IPS-20b (cell line): ENCODE results near the gene SCAANT1.

ENCODE experiments used
- H3K27ac ChIP-seq: one replicate; pipeline ENCODE4 v1.5.1; 2013; ENCODE audit warnings: low read length
- H3K27me3 ChIP-seq: 2 replicates; pipeline ENCODE4 v1.6.1; 2013; ENCODE audit warnings: mild to moderate bottlenecking, low read length, inconsistent platforms; ENCODE audit not compliant: insufficient read depth
- H3K36me3 ChIP-seq: 2 replicates; pipeline ENCODE4 v1.6.1; 2013; ENCODE audit warnings: low read depth, mild to moderate bottlenecking, inconsistent platforms, low read length, moderate library complexity; ENCODE audit not compliant: insufficient read depth
- H3K4me1 ChIP-seq: 2 replicates; pipeline ENCODE4 v1.6.1; 2013; ENCODE audit warnings: mild to moderate bottlenecking, control low read depth, inconsistent platforms, low read length, moderate library complexity; ENCODE audit not compliant: insufficient read depth
- H3K4me3 ChIP-seq: 2 replicates; pipeline ENCODE4 v1.5.1; 2013; ENCODE audit warnings: mild to moderate bottlenecking, low read length, inconsistent platforms
- H3K9ac ChIP-seq: 2 replicates; pipeline ENCODE4 v1.6.1; 2013; ENCODE audit warnings: low read depth, mild to moderate bottlenecking, inconsistent platforms, low read length, moderate library complexity
- H3K9me3 ChIP-seq: 2 replicates; pipeline ENCODE4 v1.6.1; 2013; ENCODE audit warnings: mild to moderate bottlenecking, low read depth, low read length, inconsistent platforms; ENCODE audit not compliant: insufficient read depth

The SCAANT1 gene

GRCh38 chr3:63947594-63947993 lies 35.4 kb upstream of the SCAANT1 start:
- H3K9me3 ChIP-seq, result no peaks in the 10 kb centered on the region
- no peak overlapping the region for H3K27ac ChIP-seq
- H3K4me1 ChIP-seq, result peaks cover 27% of the 10 kb centered on the region
- H3K36me3 ChIP-seq, result no peaks in the 10 kb centered on the region
- H3K9ac ChIP-seq, result no peak overlapping the region
- no peak overlapping the region for H3K4me3 ChIP-seq
- H3K27me3 ChIP-seq, result no peaks in the 10 kb centered on the region

GRCh38 chr3:63946753-63947152 lies 34.6 kb upstream of the SCAANT1 start:
- H3K36me3 ChIP-seq, result no peaks in the 10 kb centered on the region
- H3K9ac ChIP-seq, result no peak overlapping the region
- H3K4me3 ChIP-seq, result no peak overlapping the region
- no peak overlapping the region for H3K27ac ChIP-seq
- H3K4me1 ChIP-seq, result peaks cover 20% of the 10 kb centered on the region
- no peaks in the 10 kb centered on the region for H3K9me3 ChIP-seq
- H3K27me3 ChIP-seq, result no peaks in the 10 kb centered on the region

- Histone ChIP-seq H3K4me3 (no peak overlapping the region), H3K36me3 (no peaks in the 10 kb centered on the region), H3K27ac (no peak overlapping the region), H3K9me3 (no peaks in the 10 kb centered on the region), H3K4me1 (peaks cover 9% of the 10 kb centered on the region; the same call in 1 of the 2 replicates), H3K9ac (no peak overlapping the region), H3K27me3 (no peaks in the 10 kb centered on the region)
Measured at GRCh38 chr3:63945558-63946096, 33.4 kb upstream of the SCAANT1 start.

- no peak overlapping the region for H3K4me3 ChIP-seq
- no peaks in the 10 kb centered on the region for H3K9me3 ChIP-seq
- H3K9ac ChIP-seq, result peak overlapping the region; percentile 37; the same call in 1 of the 2 replicates
- H3K27ac ChIP-seq, result no peak overlapping the region
- no peaks in the 10 kb centered on the region for H3K36me3 ChIP-seq
- peaks cover 5% of the 10 kb centered on the region; the same call in 1 of the 2 replicates for H3K4me1 ChIP-seq
- H3K27me3 ChIP-seq, result no peaks in the 10 kb centered on the region
Measured at GRCh38 chr3:63943678-63944077, 31.5 kb upstream of the SCAANT1 start.

GRCh38 chr3:63942528-63942927 lies 30.3 kb upstream of the SCAANT1 start:
- no peaks in the 10 kb centered on the region for H3K36me3 ChIP-seq
- no peaks in the 10 kb centered on the region for H3K9me3 ChIP-seq
- no peaks in the 10 kb centered on the region for H3K27me3 ChIP-seq
- H3K4me1 ChIP-seq, result peaks cover 11% of the 10 kb centered on the region
- no peak overlapping the region for H3K27ac ChIP-seq
- H3K9ac ChIP-seq, result no peak overlapping the region
- H3K4me3 ChIP-seq, result no peak overlapping the region

- no peak overlapping the region for H3K4me3 ChIP-seq
- peaks cover 13% of the 10 kb centered on the region for H3K4me1 ChIP-seq
- no peaks in the 10 kb centered on the region for H3K9me3 ChIP-seq
- H3K27ac ChIP-seq, result no peak overlapping the region
- H3K27me3 ChIP-seq, result no peaks in the 10 kb centered on the region
- no peak overlapping the region for H3K9ac ChIP-seq
- no peaks in the 10 kb centered on the region for H3K36me3 ChIP-seq
Measured at GRCh38 chr3:63940389-63940757, 28.2 kb upstream of the SCAANT1 start.

- H3K27ac ChIP-seq, result no peak overlapping the region
- H3K9ac ChIP-seq, result no peak overlapping the region
- peaks cover 21% of the 10 kb centered on the region for H3K4me1 ChIP-seq
- no peaks in the 10 kb centered on the region for H3K36me3 ChIP-seq
- no peaks in the 10 kb centered on the region for H3K27me3 ChIP-seq
- no peak overlapping the region for H3K4me3 ChIP-seq
- no peaks in the 10 kb centered on the region for H3K9me3 ChIP-seq
Measured at GRCh38 chr3:63937661-63938651, 25.8 kb upstream of the SCAANT1 start.

- H3K27ac ChIP-seq, result no peak overlapping the region
- no peaks in the 10 kb centered on the region for H3K27me3 ChIP-seq
- H3K9ac ChIP-seq, result no peak overlapping the region
- H3K36me3 ChIP-seq, result no peaks in the 10 kb centered on the region
- no peak overlapping the region for H3K4me3 ChIP-seq
- no peaks in the 10 kb centered on the region for H3K9me3 ChIP-seq
- H3K4me1 ChIP-seq, result peaks cover 21% of the 10 kb centered on the region
Measured at GRCh38 chr3:63936925-63937324, 24.7 kb upstream of the SCAANT1 start.

GRCh38 chr3:63934041-63934866 lies 22.1 kb upstream of the SCAANT1 start:
- H3K9me3 ChIP-seq, result no peaks in the 10 kb centered on the region
- H3K36me3 ChIP-seq, result no peaks in the 10 kb centered on the region
- no peak overlapping the region for H3K9ac ChIP-seq
- no peak overlapping the region for H3K27ac ChIP-seq
- no peak overlapping the region for H3K4me3 ChIP-seq
- peaks cover 23% of the 10 kb centered on the region for H3K4me1 ChIP-seq
- no peaks in the 10 kb centered on the region for H3K27me3 ChIP-seq

- Histone ChIP-seq H3K27me3 (no peaks in the 10 kb centered on the region), H3K9me3 (no peaks in the 10 kb centered on the region), H3K36me3 (no peaks in the 10 kb centered on the region), H3K4me1 (peaks cover 23% of the 10 kb centered on the region), H3K9ac (no peak overlapping the region), H3K27ac (no peak overlapping the region), H3K4me3 (no peak overlapping the region)
Measured at GRCh38 chr3:63933459-63933858, 21.3 kb upstream of the SCAANT1 start.

GRCh38 chr3:63932509-63933212 lies 20.5 kb upstream of the SCAANT1 start:
- Histone ChIP-seq H3K4me1 (peaks cover 19% of the 10 kb centered on the region), H3K27ac (no peak overlapping the region), H3K27me3 (no peaks in the 10 kb centered on the region), H3K9ac (no peak overlapping the region), H3K9me3 (no peaks in the 10 kb centered on the region), H3K36me3 (no peaks in the 10 kb centered on the region), H3K4me3 (no peak overlapping the region)
